Right cardiac atrium (tissue), 5 donors: Measurements from ENCODE around the gene ZNF581. TPM values are rescaled to one million over a fixed set of nuclear protein-coding genes. Genes with fewer than 3 reads are reported as not detected.
A peak's percentile ranks its signal among the peaks of the same experiment; 100 is the strongest.

Experiments used
- ATAC-seq, 2 donors: fragments of 200-7000 bp; cut with Tn5 transposase; one replicate each; pipeline versions ENCODE4 v1.8.0 to v1.9.1; 2020; ENCODE audit warnings: moderate library complexity in 2 of 2, mild to moderate bottlenecking in 1 of 2
- DNase-seq, 3 donors: peaks; one replicate each; pipeline ENCODE4 v3.0.0-alpha.2; 2020
- H3K27ac ChIP-seq: one replicate; pipeline ENCODE4 v1.5.1; 2013; ENCODE audit warnings: mild to moderate bottlenecking, low read length, control low read depth, moderate library complexity
- H3K27me3 ChIP-seq: one replicate; pipeline ENCODE4 v1.6.1; 2013; ENCODE audit not compliant: control insufficient read depth, insufficient read depth
- H3K4me1 ChIP-seq: one replicate; pipeline ENCODE4 v1.6.1; 2013; ENCODE audit warnings: low read length; ENCODE audit not compliant: control insufficient read depth, insufficient read depth
- H3K4me3 ChIP-seq: one replicate; pipeline ENCODE4 v1.5.1; 2013; ENCODE audit warnings: low read length, control low read depth
- H3K9me3 ChIP-seq: one replicate; pipeline ENCODE4 v1.6.1; 2013; ENCODE audit warnings: low read length; ENCODE audit not compliant: control insufficient read depth
- WGBS: extraction: QIAGEN DNeasy Blood & Tissue Kit; methylation state at CpG from one replicate; pipeline ENCODE4 v1.1.7; 2013; 5-methylcytosine and 5-hydroxymethylcytosine counted together
- intact Hi-C, 4 donors: fragments of 100-400 bp; cut with DNase I; formaldehyde crosslinking; loops; one replicate each; pipeline versions ENCODE4 v1.11.0 to v1.14.0; 2022 to 2023
- polyA plus RNA-seq: library from polyadenylated mRNA; stranded (reverse); fragments of 200-250 nt; gene quantifications from one replicate; pipeline ENCODE4 v1.2.3, GENCODE V29; 2013
- total RNA-seq, 4 donors: library from RNA; stranded (reverse); fragmentation: NEBNext Ultra II Directional; extraction: Animal tissue kit (Norgen Biotek cat#: 25700); gene quantifications; one replicate each; pipeline ENCODE4 v1.2.1, GENCODE V29; 2021
- donor health status: healthy with polysubstance abuse.
- donor health status: DM: no; HTN: yes; CAD: no.
- donor health status: DM: no; HTN: no; CAD: no.
- donor health status: DM: no; HTN: yes; CAD: no; lungs with severe emphysema.
- donor health status: DM: yes; HTN: yes; CAD: no.

Gene ZNF581
- total and polyA plus RNA-seq, 5 donors: 6.3 to 12.5 (median 9.2) TPM

- intact Hi-C loops: no loop called here
- WGBS: 88% methylated on average over 12 of the region's 12 CpGs
- Histone ChIP-seq H3K4me3 (no peak overlapping the region), H3K4me1 (no peaks in the 10 kb centered on the region), H3K27ac (no peak overlapping the region), H3K9me3 (no peaks in the 10 kb centered on the region), H3K27me3 (no peaks in the 10 kb centered on the region)
- ATAC-seq: no peak
- DNase-seq: peak in 1 of 3 donors; percentile 42
Measured at GRCh38 chr19:55620410-55621204, 22.8 kb upstream of the ZNF581 start.

DNA sequence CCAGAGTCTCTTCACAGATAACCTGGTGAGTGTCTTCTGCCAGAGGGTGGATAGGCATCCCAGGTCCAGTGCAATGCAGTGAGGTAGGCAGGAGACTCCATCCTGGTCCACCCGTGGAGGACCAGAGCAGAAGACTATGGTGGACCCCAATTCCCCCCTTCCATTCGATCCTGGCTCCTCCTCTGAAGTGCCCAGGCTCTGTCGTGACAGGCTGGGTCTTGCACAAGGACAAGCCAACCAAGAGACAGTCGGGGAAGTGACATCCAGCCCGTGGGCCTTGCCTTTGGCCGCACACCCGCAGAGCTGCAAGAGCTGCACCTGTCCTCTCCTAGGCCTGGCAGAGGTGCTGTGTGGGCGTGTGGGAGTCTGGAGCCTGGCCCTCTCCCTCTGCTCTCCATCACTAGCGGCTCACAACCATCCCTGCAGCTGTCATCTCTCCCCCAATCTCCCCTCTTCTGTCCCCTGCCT lies 22.2 kb upstream of the ZNF581 start:
- Histone ChIP-seq H3K4me1 (no peaks in the 10 kb centered on the region), H3K27ac (no peak overlapping the region), H3K27me3 (no peaks in the 10 kb centered on the region), H3K9me3 (no peaks in the 10 kb centered on the region), H3K4me3 (no peak overlapping the region)
- intact Hi-C loops: no loop called here
- 82% methylated on average over 9 of the region's 9 CpGs for WGBS
- DNase-seq: peak in 1 of 3 donors; percentile 50
- ATAC-seq: no peak

- no peaks in the 10 kb centered on the region for H3K27me3 ChIP-seq
- DNase-seq (peak; percentile 39 to 74 (median 71)), ATAC-seq (no peak)
- no peak overlapping the region for H3K4me3 ChIP-seq
- 94% methylated on average over 55 of the region's 55 CpGs for WGBS
- H3K27ac ChIP-seq: no peak overlapping the region
- intact Hi-C loops: no loop called here
- H3K4me1 ChIP-seq: no peaks in the 10 kb centered on the region
- H3K9me3 ChIP-seq: no peaks in the 10 kb centered on the region
Measured at GRCh38 chr19:55621673-55622231, 21.7 kb upstream of the ZNF581 start.

DNA sequence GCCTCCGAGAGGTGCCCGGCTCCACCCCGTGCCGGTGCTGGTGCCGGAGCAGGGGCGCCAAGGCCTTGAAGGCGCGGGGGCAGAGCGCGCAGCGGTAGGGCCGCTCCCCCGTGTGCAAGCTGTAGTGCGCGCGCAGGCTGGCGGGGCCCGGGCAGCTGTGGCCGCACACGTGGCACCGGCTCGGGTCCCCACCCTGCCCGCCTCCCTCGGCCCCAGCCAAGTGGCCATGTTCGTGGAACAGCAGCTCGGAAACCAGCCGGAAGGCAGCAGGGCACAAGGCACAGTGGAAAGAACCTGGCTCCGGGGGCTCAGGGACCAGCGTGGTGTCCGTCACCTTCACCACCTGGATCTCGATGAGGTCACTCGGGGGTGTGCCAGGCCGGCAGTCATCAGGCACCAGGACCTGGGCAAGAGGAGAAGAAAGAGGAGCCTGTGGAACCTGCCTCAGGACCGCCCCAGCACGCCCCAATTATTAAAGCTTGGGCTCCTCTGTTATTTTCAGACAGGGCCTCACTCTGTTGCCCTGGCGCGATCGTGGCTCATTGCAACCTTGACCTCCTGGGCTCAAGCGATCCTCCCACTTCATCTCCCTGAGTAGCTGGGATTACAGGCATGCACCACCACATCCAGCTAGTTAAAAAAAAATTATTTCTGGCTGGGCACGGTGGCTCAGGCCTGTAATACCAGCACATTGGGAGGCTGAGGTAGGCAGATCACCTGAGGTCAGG lies 21.0 kb upstream of the ZNF581 start:
- H3K4me1 ChIP-seq: no peaks in the 10 kb centered on the region
- H3K27ac ChIP-seq: peak overlapping the region; percentile 4
- H3K4me3 ChIP-seq: no peak overlapping the region
- 93% methylated on average over 40 of the region's 40 CpGs for WGBS
- intact Hi-C loops: no loop called here
- H3K27me3 ChIP-seq: no peaks in the 10 kb centered on the region
- DNase-seq (peak; percentile 21 to 59 (median 59)), ATAC-seq (peak in 1 of 2 donors; percentile 3)
- no peaks in the 10 kb centered on the region for H3K9me3 ChIP-seq

- H3K4me3 ChIP-seq: no peak overlapping the region
- ATAC-seq: no peak
- intact Hi-C loops: no loop called here
Measured at GRCh38 chr19:55623130-55623529, 20.3 kb upstream of the ZNF581 start.

GRCh38 chr19:55623561-55623960 lies 19.9 kb upstream of the ZNF581 start:
- Histone ChIP-seq H3K9me3 (no peaks in the 10 kb centered on the region), H3K27me3 (no peaks in the 10 kb centered on the region), H3K4me3 (peak overlapping the region; percentile 53), H3K27ac (peak overlapping the region; percentile 47), H3K4me1 (no peaks in the 10 kb centered on the region)
- DNase-seq: no peak
- intact Hi-C loops: no loop called here
- WGBS: 35% methylated on average over 7 of the region's 7 CpGs
- ATAC-seq: no peak

More at GRCh38 chr19:55623130-55623529, 20.3 kb upstream of the ZNF581 start:
- Histone ChIP-seq H3K4me1 (no peaks in the 10 kb centered on the region), H3K9me3 (no peaks in the 10 kb centered on the region), H3K27me3 (no peaks in the 10 kb centered on the region), H3K27ac (peak overlapping the region; percentile 36)
- DNase-seq: peak in 2 of 3 donors; percentile 44 to 55
- 92% methylated on average over 7 of the region's 7 CpGs for WGBS

DNA sequence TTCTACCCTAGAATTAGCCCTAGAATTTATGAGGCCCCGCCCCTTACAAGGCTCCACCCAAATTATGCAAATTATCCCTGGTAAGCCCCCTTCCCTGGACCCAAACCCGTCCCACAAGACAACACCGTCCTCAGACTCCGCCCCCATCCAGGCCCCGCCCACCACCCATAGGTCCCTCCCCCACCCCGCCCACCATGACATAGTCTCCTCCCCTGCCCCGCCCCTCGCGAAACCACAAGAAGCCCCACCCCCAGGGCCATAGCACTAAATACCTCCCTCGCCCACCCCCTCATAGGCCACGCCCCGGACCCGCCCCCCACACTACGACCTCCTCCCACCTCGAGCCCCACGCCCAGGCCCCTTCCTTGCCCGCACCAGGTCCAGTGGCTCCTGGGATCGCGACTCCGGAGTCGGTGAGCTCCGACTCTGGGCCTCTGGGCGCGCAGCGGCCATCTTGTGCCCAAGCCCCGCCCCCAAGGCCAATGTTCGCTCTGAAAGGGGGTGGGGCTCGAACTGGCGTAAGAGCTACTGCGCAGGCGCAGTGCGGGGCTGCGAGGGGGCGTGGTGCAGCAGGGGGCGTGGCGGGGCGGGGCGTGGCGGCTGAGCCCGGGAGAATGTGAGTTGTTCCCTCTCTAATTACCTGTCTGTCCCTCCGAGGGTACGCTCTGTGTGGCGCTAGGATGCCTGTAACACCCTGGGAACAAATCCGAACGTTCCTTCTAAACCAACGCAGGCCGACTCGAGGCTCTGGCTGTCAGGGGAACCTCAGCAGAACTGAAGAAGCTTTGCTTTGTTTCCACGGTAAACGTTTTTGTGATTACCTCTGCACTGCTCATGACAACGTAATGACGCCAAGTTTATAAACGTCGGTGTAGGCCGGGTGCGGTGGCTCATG lies 19.1 kb upstream of the ZNF581 start, which contains the start of gene ZNF784:
Gene ZNF784 (minus strand): TSS at position 458 of the 895 bp plus-strand sequence. CDS start 5 bp downstream, at position 453.
- intact Hi-C loops: no loop called here
- Histone ChIP-seq H3K4me3 (peak within 1 kb of the TSS; percentile 53), H3K9me3 (no peaks in the 10 kb centered on the region), H3K27ac (peak within 1 kb of the TSS; percentile 86), H3K4me1 (no peaks in the 10 kb centered on the region), H3K27me3 (no peaks in the 10 kb centered on the region)
- under 1% methylated on average over 56 of the region's 56 CpGs for WGBS
- DNase-seq: peak; percentile 93 to 97 (median 97)
- peak; percentile 92 to 93 for ATAC-seq

DNA sequence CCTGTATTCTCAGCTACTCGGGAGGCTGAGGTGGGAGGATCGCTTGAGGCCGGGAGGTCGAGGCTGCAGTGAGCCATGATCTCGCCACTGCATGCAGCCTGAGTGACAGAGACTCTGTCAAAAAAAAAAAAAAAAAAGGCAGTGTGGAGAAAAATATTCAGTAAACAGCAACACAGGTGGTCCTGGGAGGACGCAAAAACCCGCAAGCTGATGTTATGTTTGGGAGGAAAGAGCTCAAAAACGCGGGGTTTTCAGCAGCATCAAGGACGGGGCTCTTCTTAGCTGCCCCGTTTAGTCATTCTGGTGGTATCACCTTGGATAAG lies 18.5 kb upstream of the ZNF581 start:
- no peaks in the 10 kb centered on the region for H3K4me1 ChIP-seq
- peak overlapping the region; percentile 1 for H3K27ac ChIP-seq
- no peaks in the 10 kb centered on the region for H3K27me3 ChIP-seq
- no peak for DNase-seq
- no peak for ATAC-seq
- H3K4me3 ChIP-seq: peak overlapping the region; percentile 53
- 47% methylated on average over 11 of the region's 11 CpGs for WGBS
- intact Hi-C loops: no loop called here
- no peaks in the 10 kb centered on the region for H3K9me3 ChIP-seq

- Histone ChIP-seq H3K9me3 (no peaks in the 10 kb centered on the region), H3K27ac (no peak overlapping the region), H3K4me1 (no peaks in the 10 kb centered on the region), H3K27me3 (no peaks in the 10 kb centered on the region), H3K4me3 (no peak overlapping the region)
- DNase-seq (peak in 1 of 3 donors; percentile 13), ATAC-seq (no peak)
- 92% methylated on average over 11 of the region's 11 CpGs for WGBS
- intact Hi-C loops: no loop called here
Measured at GRCh38 chr19:55626350-55626749, 17.1 kb upstream of the ZNF581 start.

DNA sequence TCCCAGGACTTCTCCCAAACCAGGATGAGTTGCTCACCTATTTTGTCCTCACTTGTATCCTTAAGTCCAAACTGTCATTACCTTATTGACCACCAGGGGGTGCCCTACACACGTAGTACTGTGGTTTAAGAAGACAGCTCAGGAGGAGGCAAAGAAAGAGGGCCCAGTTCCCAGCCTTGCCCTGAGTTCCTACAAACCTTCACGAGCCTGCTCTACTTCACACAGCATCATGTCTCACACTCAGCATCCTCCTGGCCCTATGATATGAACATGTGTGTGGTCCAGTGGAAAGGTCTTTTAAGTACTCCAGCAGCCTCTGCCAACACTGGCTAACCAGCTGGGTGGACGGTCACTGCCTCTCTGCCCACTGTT lies 11.0 kb upstream of the ZNF581 start:
- peak overlapping the region; percentile 63 for H3K27ac ChIP-seq
- intact Hi-C loops: loop anchor here in 2 of 4 donors (10.0 kb wide), 1 partner anchor 118 kb away; no protein-coding TSS in a partner anchor
- H3K9me3 ChIP-seq: no peaks in the 10 kb centered on the region
- WGBS: 28% methylated on average over 3 of the region's 3 CpGs
- peak; percentile 66 to 79 (median 78) for DNase-seq
- peaks cover 12% of the 10 kb centered on the region for H3K4me1 ChIP-seq
- no peak overlapping the region for H3K4me3 ChIP-seq
- peak; percentile 27 to 58 for ATAC-seq
- H3K27me3 ChIP-seq: no peaks in the 10 kb centered on the region
